NCI-H2081 (cell line): ENCODE data around the gene SGCA.

Experiments
- DNase-seq, 2 experiments: peaks; one replicate each; lab custom pipeline; 2025; lab: John Stamatoyannopoulos, UW

SGCA gene

DNA sequence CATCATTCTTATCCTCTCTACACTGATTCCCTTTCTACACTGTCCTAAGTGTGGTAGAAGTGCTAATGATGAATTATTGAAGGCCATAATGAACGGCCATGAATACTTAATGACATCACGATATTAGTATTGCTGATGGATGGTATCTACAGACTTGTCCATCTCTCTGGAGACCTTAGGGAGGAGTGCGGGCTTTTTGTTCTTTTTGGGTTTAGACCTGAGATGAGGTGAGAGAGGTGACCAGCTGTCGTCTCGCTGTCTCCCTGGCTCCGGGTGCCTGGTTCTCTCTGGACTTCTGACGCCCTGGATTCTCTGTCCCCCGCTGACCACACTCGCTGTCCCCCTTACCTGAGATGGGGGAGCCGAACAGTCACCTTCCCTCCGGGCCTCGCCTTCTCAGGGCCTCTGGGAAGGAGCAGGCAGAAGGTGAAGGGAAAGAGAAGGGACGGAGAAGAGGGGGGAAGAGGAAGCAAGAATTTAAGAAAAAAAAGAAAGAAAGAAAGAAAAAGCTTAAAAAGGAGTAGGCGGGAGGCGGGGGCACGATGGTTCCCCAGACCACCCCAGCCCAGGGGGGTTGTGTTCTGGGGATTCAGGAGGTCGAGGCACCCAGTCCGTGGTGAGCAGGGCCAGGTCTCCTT is 17.1 kb downstream of the SGCA start:
- DNase-seq: no peak

GRCh38 chr17:50183421-50183994 is 17.7 kb downstream of the SGCA start:
- DNase-seq: no peak

GRCh38 chr17:50184064-50184463 is 18.3 kb downstream of the SGCA start:
- no peak for DNase-seq

GRCh38 chr17:50184611-50185398 is 19.0 kb downstream of the SGCA start:
- DNase-seq: no peak

DNA sequence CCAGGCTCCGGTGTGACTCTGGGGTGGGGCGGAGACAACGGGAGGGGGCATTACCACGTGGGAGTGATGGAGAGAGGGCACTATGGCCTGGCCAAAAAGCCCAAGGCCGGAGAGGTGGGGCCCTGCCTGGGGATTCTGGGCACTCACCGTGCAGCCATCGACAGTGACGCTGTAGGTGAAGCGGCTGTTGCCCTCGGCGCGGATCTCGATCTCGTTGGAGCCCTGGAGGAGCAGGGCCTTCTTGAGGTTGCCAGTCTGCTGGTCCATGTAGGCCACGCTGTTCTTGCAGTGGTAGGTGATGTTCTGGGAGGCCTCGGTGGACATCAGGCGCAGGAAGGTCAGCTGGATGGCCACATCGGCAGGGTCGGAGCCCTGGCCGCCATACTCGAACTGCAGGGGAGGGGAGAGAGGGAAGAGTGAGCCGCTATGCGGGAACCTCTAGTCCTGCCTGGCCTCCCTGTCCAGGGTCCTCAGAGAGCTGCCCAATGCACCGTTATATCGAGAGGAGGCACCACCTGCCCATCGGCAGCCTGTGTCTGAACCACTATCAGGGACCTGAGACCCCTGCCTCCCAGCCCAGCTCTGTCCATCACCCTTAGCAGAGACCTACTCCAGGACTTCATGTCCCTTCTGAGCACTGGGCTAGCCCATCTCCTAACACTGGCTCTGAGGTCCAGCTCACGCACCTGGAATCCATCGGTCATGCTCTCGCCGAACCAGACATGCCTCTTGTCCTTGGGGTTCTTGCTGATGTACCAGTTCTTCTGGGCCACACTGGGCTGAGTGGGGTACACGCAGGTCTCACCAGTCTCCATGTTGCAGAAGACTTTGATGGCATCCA is 20.0 kb downstream of the SGCA start:
- no peak for DNase-seq

DNA sequence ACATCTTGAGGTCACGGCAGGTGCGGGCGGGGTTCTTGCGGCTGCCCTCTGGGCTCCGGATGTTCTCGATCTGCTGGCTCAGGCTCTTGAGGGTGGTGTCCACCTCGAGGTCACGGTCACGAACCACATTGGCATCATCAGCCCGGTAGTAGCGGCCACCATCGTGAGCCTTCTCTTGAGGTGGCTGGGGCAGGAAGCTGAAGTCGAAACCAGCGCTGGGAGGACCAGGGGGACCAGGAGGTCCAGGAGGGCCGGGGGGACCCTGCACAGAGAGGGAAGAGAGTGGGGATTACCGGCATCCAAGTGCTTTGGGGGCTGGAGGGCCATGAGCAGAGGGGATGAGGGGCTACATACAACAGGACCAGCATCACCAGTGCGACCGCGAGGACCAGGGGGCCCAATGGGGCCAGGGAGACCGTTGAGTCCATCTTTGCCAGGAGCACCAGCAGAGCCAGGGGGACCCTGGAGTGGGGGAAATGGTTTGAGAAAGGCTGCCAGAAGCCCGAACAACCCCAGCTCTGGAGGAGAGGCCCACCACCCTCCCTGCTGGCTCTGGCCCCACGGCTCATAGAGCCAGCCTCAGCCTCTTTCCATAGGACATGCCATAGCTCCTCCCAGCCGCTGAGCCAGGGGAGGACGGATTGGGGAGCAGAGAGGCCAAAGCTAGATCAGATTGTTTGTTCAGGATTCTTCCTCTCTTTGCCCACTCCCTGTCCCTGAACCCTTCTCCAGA is 21.0 kb downstream of the SGCA start:
- DNase-seq: no peak

GRCh38 chr17:50187394-50187725 is 21.6 kb downstream of the SGCA start:
- DNase-seq: no peak

GRCh38 chr17:50187751-50188530 is 22.1 kb downstream of the SGCA start:
- DNase-seq: no peak

- DNase-seq: no peak
Observed at GRCh38 chr17:50188531-50188920, 22.7 kb downstream of the SGCA start.

DNA sequence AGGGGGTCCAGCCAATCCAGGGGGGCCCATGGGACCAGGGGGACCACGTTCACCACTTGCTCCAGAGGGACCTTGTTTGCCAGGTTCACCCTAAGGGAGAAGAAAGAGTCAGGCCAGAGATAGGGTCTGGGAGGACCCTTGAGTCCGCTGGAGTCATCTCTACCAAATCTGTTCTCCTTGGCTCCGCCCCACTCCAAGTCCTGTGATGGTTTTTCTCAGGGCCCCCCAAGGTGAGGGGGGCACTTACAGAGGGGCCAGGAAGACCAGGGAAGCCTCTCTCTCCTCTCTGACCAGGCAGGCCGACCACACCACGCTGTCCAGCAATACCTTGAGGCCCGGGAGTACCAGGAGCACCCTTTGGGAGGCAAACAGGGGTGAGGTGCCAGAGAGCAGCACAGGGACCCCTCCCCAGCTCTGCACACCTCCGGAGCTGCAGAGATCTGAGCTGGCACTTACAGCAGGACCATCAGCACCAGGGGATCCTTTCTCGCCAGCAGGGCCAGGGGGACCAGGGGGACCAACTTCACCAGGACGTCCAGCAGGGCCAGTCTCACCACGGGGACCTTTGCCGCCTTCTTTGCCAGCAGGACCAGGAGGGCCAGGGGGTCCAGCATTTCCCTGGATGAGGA is 23.2 kb downstream of the SGCA start:
- DNase-seq: no peak

GRCh38 chr17:50189550-50190292 is 23.9 kb downstream of the SGCA start:
- no peak for DNase-seq

- DNase-seq: no peak
Observed at GRCh38 chr17:50190293-50190602, 24.4 kb downstream of the SGCA start.

- no peak for DNase-seq
Observed at GRCh38 chr17:50190603-50191358, 25.0 kb downstream of the SGCA start.

GRCh38 chr17:50191359-50192143 is 25.7 kb downstream of the SGCA start:
- DNase-seq: no peak

DNA sequence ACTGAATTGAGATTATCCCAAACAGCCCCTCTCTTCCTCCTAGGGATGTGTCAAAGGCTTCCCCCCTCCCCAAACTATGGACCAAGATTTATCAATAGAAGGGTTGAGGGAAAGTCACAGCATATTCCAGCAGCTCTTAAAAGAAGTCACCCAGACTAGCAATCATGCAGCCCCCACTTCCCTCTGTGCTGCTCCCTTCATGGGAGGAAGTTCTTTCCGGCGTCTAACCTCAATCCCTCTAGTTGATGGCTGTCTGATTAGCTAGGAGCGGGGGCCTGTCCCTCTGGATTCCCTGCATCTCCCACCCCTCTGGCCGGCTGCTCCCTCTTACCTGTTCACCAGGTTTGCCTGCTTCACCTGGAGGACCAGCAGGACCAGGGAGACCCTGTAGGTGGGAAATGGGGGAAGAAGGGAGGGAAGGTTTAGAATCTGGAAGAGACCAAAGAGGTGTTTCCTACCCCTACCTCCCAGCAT is 26.4 kb downstream of the SGCA start:
- DNase-seq: no peak

GRCh38 chr17:50192618-50193291 is 26.9 kb downstream of the SGCA start:
- DNase-seq: no peak

- DNase-seq: no peak
Observed at GRCh38 chr17:50194140-50194933, 28.5 kb downstream of the SGCA start.
